T-helper 1 cell treated with Interleukin-12 subunit alpha and Interleukin-12 subunit beta and Interleukin-4 antibody, amounts not matched to agents 30 ng/mL and 1 ng/mL, for 36 hours (primary cell): ENCODE results near the gene XPO5. TPM values are rescaled to one million over a fixed set of nuclear protein-coding genes. Genes with fewer than 3 reads are reported as not detected.
"Not testable (repeated sequence)": the region's sequence is repeated elsewhere in the genome, so short reads cannot be mapped to it uniquely, and the experiment has no call there.

Experiments used
- intact Hi-C: fragments of 100-400 bp; cut with micrococcal nuclease; formaldehyde crosslinking; loops from one replicate; pipeline ENCODE4 v1.15.1; 2024
- total RNA-seq: library from RNA; stranded (reverse); gene quantifications from 2 replicates; pipeline ENCODE4 v1.2.3, GENCODE V29; 2022

XPO5 gene
- 88.1 and 94.6 TPM in 2 replicates for total RNA-seq

- intact Hi-C loops = loop anchor here (1.0 to 10.0 kb wide), 13 partner anchors 9 to 811 kb away; partner anchors contain the start of genes ABCC10, BICRAL, CDC5L and CUL7
These were observed at the start of gene XPO5, which contains the start of gene POLH for GRCh38 chr6:43575772-43576551. Gene XPO5 (minus strand): TSS chr6:43576038. CDS start chr6:43575864, 174 bp downstream. Gene POLH (plus strand): TSS chr6:43576185. CDS start chr6:43582320, 6,135 bp downstream.

GRCh38 chr6:43625393-43625992 lies 49.7 kb upstream of the XPO5 start:
- intact Hi-C loops = loop anchor here (5.0 kb wide), 3 partner anchors 597 to 1573 kb away; partner anchors contain the start of genes SLC29A1, TAF8 and TRERF1

GRCh38 chr6:43624786-43625288 lies 49.0 kb upstream of the XPO5 start:
- intact Hi-C loops = loop anchor here (5.0 kb wide), 3 partner anchors 597 to 1573 kb away; partner anchors contain the start of genes SLC29A1, TAF8 and TRERF1

- intact Hi-C loops = no loop called here
These were observed 48.3 kb upstream of the XPO5 start for GRCh38 chr6:43623880-43624785.

GRCh38 chr6:43622541-43622940 lies 46.7 kb upstream of the XPO5 start:
- intact Hi-C loops = no loop called here

- intact Hi-C loops = no loop called here
These were observed 46.0 kb upstream of the XPO5 start for GRCh38 chr6:43621836-43622180.

GRCh38 chr6:43621078-43621835 lies 45.4 kb upstream of the XPO5 start:
- intact Hi-C loops = no loop called here

GRCh38 chr6:43616725-43617472 lies 41.1 kb upstream of the XPO5 start:
- intact Hi-C loops = no loop called here

GRCh38 chr6:43614396-43614730 lies 38.5 kb upstream of the XPO5 start:
- intact Hi-C loops = no loop called here

GRCh38 chr6:43613721-43614395 lies 38.0 kb upstream of the XPO5 start:
- intact Hi-C loops = no loop called here

- intact Hi-C loops = no loop called here
These were observed 34.6 kb upstream of the XPO5 start for GRCh38 chr6:43610431-43610830.

GRCh38 chr6:43609402-43609801 lies 33.6 kb upstream of the XPO5 start:
- intact Hi-C loops = no loop called here

GRCh38 chr6:43608807-43609206 lies 33.0 kb upstream of the XPO5 start:
- intact Hi-C loops = loop anchor here (1.0 kb wide), 4 partner anchors 20 to 470 kb away; partner anchors contain the start of genes GTPBP2 and MAD2L1BP

- intact Hi-C loops = loop anchor here (1.0 kb wide), 4 partner anchors 21 to 471 kb away; partner anchors contain the start of genes GTPBP2 and MAD2L1BP
These were observed 32.5 kb upstream of the XPO5 start for GRCh38 chr6:43608310-43608763.

- intact Hi-C loops = no loop called here
These were observed 30.2 kb upstream of the XPO5 start for GRCh38 chr6:43606019-43606418.

GRCh38 chr6:43604174-43604573 lies 28.3 kb upstream of the XPO5 start:
- intact Hi-C loops = no loop called here

GRCh38 chr6:43600595-43600994 lies 24.8 kb upstream of the XPO5 start:
- intact Hi-C loops = no loop called here

GRCh38 chr6:43593938-43594337 lies 18.1 kb upstream of the XPO5 start:
- intact Hi-C loops = no loop called here

- intact Hi-C loops = not testable (repeated sequence)
These were observed 13.7 kb upstream of the XPO5 start for GRCh38 chr6:43589564-43589963.
